Fibroblast of the conjunctiva (primary cell): ENCODE results near the gene AMER1.
A peak's percentile ranks its signal among the peaks of the same experiment; 100 is the strongest.
"Not testable (repeated sequence)": the region's sequence is repeated elsewhere in the genome, so short reads cannot be mapped to it uniquely, and the experiment has no call there.

Source experiments
- DNase-seq: peaks from one replicate; pipeline ENCODE4 v3.0.0-alpha.2; 2010; ENCODE audit warnings: low read depth

Gene AMER1

GRCh38 chrX:64205441-64205734 is at the start of gene AMER1:
Gene AMER1, minus strand, starts transcription at chrX:64205708. Its CDS starts 12,422 bp downstream, at chrX:64193286.
- DNase-seq = peak; percentile 27

GRCh38 chrX:64230123-64230970 is 24.8 kb upstream of the AMER1 start, which contains the start of gene ASB12:
Gene ASB12, minus strand, starts transcription at chrX:64230607. Its CDS starts 4,957 bp downstream, at chrX:64225650.
- no peak for DNase-seq

GRCh38 chrX:64229154-64229553 is 23.6 kb upstream of the AMER1 start:
- no peak for DNase-seq

- no peak for DNase-seq
These were observed 12.5 kb upstream of the AMER1 start for GRCh38 chrX:64218023-64218422.

- not testable (repeated sequence) for DNase-seq
These were observed 8.5 kb upstream of the AMER1 start for GRCh38 chrX:64213989-64214388.

- DNase-seq = no peak
These were observed 1.2 kb upstream of the AMER1 start for GRCh38 chrX:64206556-64207162.

- DNase-seq = peak; percentile 80
These were observed 410 bp upstream of the AMER1 start for GRCh38 chrX:64205735-64206501.

- no peak for DNase-seq
These were observed 637 bp downstream of the AMER1 start for GRCh38 chrX:64204701-64205440.

- no peak for DNase-seq
These were observed 1.3 kb downstream of the AMER1 start for GRCh38 chrX:64204252-64204651.

GRCh38 chrX:64202808-64203325 is 2.6 kb downstream of the AMER1 start:
- DNase-seq = no peak

GRCh38 chrX:64198036-64198435 is 7.5 kb downstream of the AMER1 start:
- no peak for DNase-seq

- DNase-seq = no peak
These were observed 8.9 kb downstream of the AMER1 start for GRCh38 chrX:64196606-64197005.

- no peak for DNase-seq
These were observed 9.6 kb downstream of the AMER1 start for GRCh38 chrX:64195862-64196261.

GRCh38 chrX:64192673-64193072 is 12.8 kb downstream of the AMER1 start:
- DNase-seq = no peak

GRCh38 chrX:64192040-64192439 is 13.5 kb downstream of the AMER1 start:
- DNase-seq = no peak

- no peak for DNase-seq
These were observed 14.1 kb downstream of the AMER1 start for GRCh38 chrX:64191281-64192010.

GRCh38 chrX:64190136-64190740 is 15.3 kb downstream of the AMER1 start:
- DNase-seq = no peak

- no peak for DNase-seq
These were observed 16.6 kb downstream of the AMER1 start for GRCh38 chrX:64188901-64189300.

GRCh38 chrX:64187762-64188150 is 17.8 kb downstream of the AMER1 start:
- no peak for DNase-seq

GRCh38 chrX:64186974-64187761 is 18.3 kb downstream of the AMER1 start:
- DNase-seq = no peak
